Activated CD4-positive, alpha-beta memory T cell treated with anti-CD3 and anti-CD28 coated beads for 36 hours (primary cell): Measurements from ENCODE around the gene SMURF1. TPM values are rescaled to one million over a fixed set of nuclear protein-coding genes. Genes with fewer than 3 reads are reported as not detected.

Experiments used
- CTCF ChIA-PET: fragments of 350-600 bp; sonication (Branson Sonifier 250); formaldehyde crosslinking; loops from one replicate; lab custom pipeline; 2021; ENCODE audit warnings: antibody characterized with exemption, inconsistent platforms; lab: Charles Lee
- POLR2A ChIA-PET: fragments of 350-600 bp; sonication (Branson Sonifier 250); formaldehyde crosslinking; loops from one replicate; lab custom pipeline; 2021; ENCODE audit warnings: antibody characterized with exemption; lab: Charles Lee
- DNase-seq: peaks from one replicate; pipeline ENCODE4 v3.0.0-alpha.2; 2020
- H3K27ac Mint-ChIP-seq: one replicate; pipeline ENCODE4 v1.8.0; 2021; ENCODE audit warnings: mixed read lengths
- H3K27me3 Mint-ChIP-seq: one replicate; pipeline ENCODE4 v1.8.0; 2021; ENCODE audit warnings: mixed read lengths
- H3K36me3 Mint-ChIP-seq: one replicate; pipeline ENCODE4 v1.8.0; 2021; ENCODE audit warnings: mixed read lengths
- H3K4me1 Mint-ChIP-seq: one replicate; pipeline ENCODE4 v1.8.0; 2021; ENCODE audit warnings: low read depth, mixed read lengths
- H3K4me3 Mint-ChIP-seq: one replicate; pipeline ENCODE4 v1.8.0; 2021; ENCODE audit warnings: mild to moderate bottlenecking, mixed read lengths
- H3K9me3 Mint-ChIP-seq: one replicate; pipeline ENCODE4 v1.8.0; 2021; ENCODE audit warnings: mixed read lengths
- intact Hi-C: fragments of 100-400 bp; cut with micrococcal nuclease; formaldehyde crosslinking; loops from one replicate; pipeline ENCODE4 v1.15.1; 2023
- total RNA-seq, 2 experiments: library from RNA; stranded (reverse); gene quantifications; one replicate each; pipeline ENCODE4 v1.2.3, GENCODE V29; 2021

Gene SMURF1
- total RNA-seq, 2 experiments from 2014 or later, result 14.0 to 16.2 TPM

GRCh38 chr7:99140813-99141212, 3.1 kb downstream of the SMURF1 start:
- no peaks in the 10 kb centered on the region for H3K9me3 Mint-ChIP-seq
- peak overlapping the region; percentile 83 for H3K4me3 Mint-ChIP-seq
- H3K36me3 Mint-ChIP-seq, result no peaks in the 10 kb centered on the region
- intact Hi-C loops, result loop anchor here (1.0 to 5.0 kb wide), 3 partner anchors 38 to 186 kb away; partner anchors contain the start of gene ARPC1A
- H3K27me3 Mint-ChIP-seq, result no peaks in the 10 kb centered on the region
- ChIA-PET POLR2A (no interaction called here), CTCF (no interaction called here)
- no peak for DNase-seq
- peak overlapping the region; percentile 23 for H3K27ac Mint-ChIP-seq
- peaks cover 57% of the 10 kb centered on the region for H3K4me1 Mint-ChIP-seq

GRCh38 chr7:99139036-99139435, 4.9 kb downstream of the SMURF1 start:
- Mint-ChIP-seq H3K4me1 (peaks cover 57% of the 10 kb centered on the region), H3K4me3 (no peak overlapping the region), H3K36me3 (no peaks in the 10 kb centered on the region)

DNA sequence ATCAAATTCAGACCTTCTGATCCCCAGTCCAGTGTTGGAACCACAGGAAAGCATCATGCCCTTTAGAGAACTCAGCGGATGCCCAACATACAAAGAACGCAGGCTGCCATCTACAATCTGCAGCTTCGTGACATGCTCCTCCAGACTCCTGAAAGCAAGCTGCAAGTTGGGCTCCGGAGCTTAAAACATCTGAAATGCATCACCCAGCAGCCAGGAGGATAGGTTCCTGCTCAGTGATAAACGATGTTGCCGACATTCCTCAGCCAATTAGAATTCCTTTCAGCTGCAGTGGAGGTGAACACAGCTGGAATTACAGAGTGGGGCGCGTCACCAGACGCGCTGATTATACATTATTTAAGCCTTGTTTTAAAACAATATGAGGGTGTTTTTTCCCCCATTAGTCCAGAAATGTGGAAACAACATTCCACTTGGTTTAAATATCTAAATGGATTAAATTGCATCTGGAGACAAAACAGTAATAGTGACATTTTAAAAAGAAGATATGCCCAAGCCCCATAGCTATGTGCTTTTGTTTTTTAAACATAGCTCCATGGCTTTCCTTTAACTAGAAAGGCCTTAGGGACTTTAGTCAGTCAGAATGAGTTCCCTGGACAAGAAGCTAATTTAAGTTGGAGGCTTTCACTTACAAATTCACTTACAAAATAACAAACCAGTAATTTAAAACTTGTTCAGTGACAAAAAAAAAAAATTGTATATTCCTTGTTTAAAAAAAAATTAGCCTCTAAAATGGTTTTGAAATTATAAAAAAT, 6.3 kb downstream of the SMURF1 start:
- POLR2A ChIA-PET, result no interaction called here
- no peak for DNase-seq
- no peaks in the 10 kb centered on the region for H3K36me3 Mint-ChIP-seq
- no peak overlapping the region for H3K27ac Mint-ChIP-seq
- H3K27me3 Mint-ChIP-seq, result no peaks in the 10 kb centered on the region
- no peak overlapping the region for H3K4me3 Mint-ChIP-seq
- CTCF ChIA-PET, result interaction anchor here (0.7 to 1.0 kb wide), 3 partner anchors 18 to 169 kb away, joined by 3 to 6 read pairs (median 3); no protein-coding TSS in a partner anchor
- intact Hi-C loops, result no loop called here
- no peaks in the 10 kb centered on the region for H3K9me3 Mint-ChIP-seq
- peaks cover 72% of the 10 kb centered on the region for H3K4me1 Mint-ChIP-seq

More at GRCh38 chr7:99139036-99139435, 4.9 kb downstream of the SMURF1 start:
- DNase-seq, result no peak
- no peaks in the 10 kb centered on the region for H3K27me3 Mint-ChIP-seq
- ChIA-PET POLR2A (no interaction called here), CTCF (no interaction called here)
- no peak overlapping the region for H3K27ac Mint-ChIP-seq
- no peaks in the 10 kb centered on the region for H3K9me3 Mint-ChIP-seq
- intact Hi-C loops, result no loop called here

DNA sequence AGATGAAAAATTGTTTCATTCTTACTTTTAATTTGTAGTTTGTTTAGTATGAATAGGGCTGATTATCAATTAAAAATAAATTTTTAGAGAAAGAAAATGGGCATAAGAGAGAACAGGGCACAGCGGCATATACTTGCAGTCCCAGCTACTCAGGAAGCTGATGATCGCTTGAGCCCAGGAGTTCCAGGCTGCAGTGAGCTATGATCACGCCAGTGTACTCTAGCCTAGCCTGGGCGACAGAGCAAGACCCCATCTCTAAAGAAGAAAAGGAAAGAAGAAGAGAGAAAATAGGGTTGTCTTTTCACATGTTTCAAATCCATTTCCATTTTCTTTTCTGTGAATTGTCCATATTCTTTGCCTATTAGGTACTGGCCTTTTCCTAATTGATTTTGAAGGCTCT, 8.0 kb downstream of the SMURF1 start:
- Mint-ChIP-seq H3K9me3 (no peaks in the 10 kb centered on the region), H3K4me3 (no peak overlapping the region), H3K27me3 (no peaks in the 10 kb centered on the region), H3K27ac (no peak overlapping the region), H3K36me3 (no peaks in the 10 kb centered on the region), H3K4me1 (peaks cover 68% of the 10 kb centered on the region)
- intact Hi-C loops, result no loop called here
- ChIA-PET CTCF (interaction anchor here (0.9 kb wide), 1 partner anchor 1351 kb away, joined by 3 read pairs; no protein-coding TSS in a partner anchor), POLR2A (no interaction called here)
- DNase-seq, result no peak

- ChIA-PET CTCF (no interaction called here), POLR2A (no interaction called here)
- no peaks in the 10 kb centered on the region for H3K27me3 Mint-ChIP-seq
- H3K36me3 Mint-ChIP-seq, result no peaks in the 10 kb centered on the region
- no peak for DNase-seq
- H3K4me3 Mint-ChIP-seq, result no peak overlapping the region
- intact Hi-C loops, result no loop called here
- peaks cover 53% of the 10 kb centered on the region for H3K4me1 Mint-ChIP-seq
- no peak overlapping the region for H3K27ac Mint-ChIP-seq
- H3K9me3 Mint-ChIP-seq, result no peaks in the 10 kb centered on the region
Observed at GRCh38 chr7:99133766-99134564, 9.9 kb downstream of the SMURF1 start.

GRCh38 chr7:99132595-99133321, 11.2 kb downstream of the SMURF1 start:
- no peak overlapping the region for H3K4me3 Mint-ChIP-seq
- H3K27ac Mint-ChIP-seq, result no peak overlapping the region
- no peaks in the 10 kb centered on the region for H3K36me3 Mint-ChIP-seq
- ChIA-PET POLR2A (no interaction called here), CTCF (no interaction called here)
- intact Hi-C loops, result no loop called here
- H3K9me3 Mint-ChIP-seq, result no peaks in the 10 kb centered on the region
- DNase-seq, result no peak
- no peaks in the 10 kb centered on the region for H3K27me3 Mint-ChIP-seq
- H3K4me1 Mint-ChIP-seq, result peaks cover 44% of the 10 kb centered on the region

GRCh38 chr7:99131290-99131689, 12.6 kb downstream of the SMURF1 start:
- ChIA-PET POLR2A (no interaction called here), CTCF (no interaction called here)
- Mint-ChIP-seq H3K4me1 (peaks cover 42% of the 10 kb centered on the region), H3K36me3 (no peaks in the 10 kb centered on the region), H3K27me3 (no peaks in the 10 kb centered on the region), H3K9me3 (no peaks in the 10 kb centered on the region), H3K4me3 (no peak overlapping the region), H3K27ac (no peak overlapping the region)
- DNase-seq, result no peak
- intact Hi-C loops, result no loop called here

- Mint-ChIP-seq H3K4me1 (peaks cover 44% of the 10 kb centered on the region), H3K36me3 (no peaks in the 10 kb centered on the region), H3K27me3 (no peaks in the 10 kb centered on the region), H3K27ac (no peak overlapping the region), H3K9me3 (no peaks in the 10 kb centered on the region), H3K4me3 (no peak overlapping the region)
- CTCF ChIA-PET, result no interaction called here
- DNase-seq, result no peak
- POLR2A ChIA-PET, result no interaction called here
- intact Hi-C loops, result no loop called here
Observed at GRCh38 chr7:99129536-99129935, 14.4 kb downstream of the SMURF1 start.

GRCh38 chr7:99129001-99129400, 14.9 kb downstream of the SMURF1 start:
- DNase-seq, result no peak
- no peaks in the 10 kb centered on the region for H3K9me3 Mint-ChIP-seq
- H3K36me3 Mint-ChIP-seq, result no peaks in the 10 kb centered on the region
- intact Hi-C loops, result no loop called here
- no peak overlapping the region for H3K4me3 Mint-ChIP-seq
- peaks cover 45% of the 10 kb centered on the region for H3K4me1 Mint-ChIP-seq
- H3K27ac Mint-ChIP-seq, result no peak overlapping the region
- POLR2A ChIA-PET, result no interaction called here
- CTCF ChIA-PET, result no interaction called here
- no peaks in the 10 kb centered on the region for H3K27me3 Mint-ChIP-seq

DNA sequence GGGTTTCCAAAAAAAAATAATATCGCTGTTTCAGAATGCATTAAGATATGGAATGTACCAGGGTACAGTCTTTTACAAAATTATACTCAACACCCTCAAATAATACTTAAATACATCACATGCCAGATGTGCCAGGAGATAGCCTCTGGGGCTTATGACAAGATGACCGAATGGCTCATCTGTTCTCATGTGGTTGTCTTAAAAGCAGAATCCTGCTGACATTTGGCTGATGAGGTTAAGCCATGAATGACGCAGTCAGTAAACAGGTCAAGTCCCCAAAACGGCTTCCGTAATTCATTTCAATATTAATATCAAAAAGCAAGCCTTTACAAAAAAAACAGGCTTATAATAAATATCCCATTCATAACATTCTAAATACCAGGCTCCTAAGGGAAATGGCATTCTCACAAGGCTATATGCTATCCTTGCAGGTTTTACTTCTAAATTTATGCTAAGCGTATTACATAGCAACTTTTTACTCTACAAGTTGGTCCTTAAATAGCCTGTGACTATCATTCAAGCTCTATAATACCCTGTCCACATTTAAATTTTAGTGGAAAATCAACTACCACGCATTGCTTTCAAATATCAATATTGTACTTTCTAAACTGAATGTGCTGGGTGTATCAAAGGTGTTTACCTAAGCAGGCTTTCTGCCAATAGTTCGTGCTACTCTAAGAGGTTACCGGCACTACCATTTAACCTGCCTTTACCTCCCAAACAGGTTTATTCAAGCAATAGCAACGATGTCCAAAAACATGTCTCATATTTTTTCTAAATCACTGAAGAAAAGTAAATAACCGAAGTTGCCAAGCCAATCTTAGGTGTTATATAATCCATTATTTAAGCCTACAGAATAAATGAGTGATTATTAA, 15.6 kb downstream of the SMURF1 start:
- Mint-ChIP-seq H3K36me3 (no peaks in the 10 kb centered on the region), H3K4me3 (no peak overlapping the region), H3K27ac (no peak overlapping the region), H3K9me3 (no peaks in the 10 kb centered on the region), H3K27me3 (no peaks in the 10 kb centered on the region), H3K4me1 (peaks cover 43% of the 10 kb centered on the region)
- ChIA-PET CTCF (no interaction called here), POLR2A (no interaction called here)
- no peak for DNase-seq
- intact Hi-C loops, result no loop called here

GRCh38 chr7:99127636-99128035, 16.3 kb downstream of the SMURF1 start:
- no peaks in the 10 kb centered on the region for H3K27me3 Mint-ChIP-seq
- no peaks in the 10 kb centered on the region for H3K36me3 Mint-ChIP-seq
- no peaks in the 10 kb centered on the region for H3K9me3 Mint-ChIP-seq
- no peak overlapping the region for H3K4me3 Mint-ChIP-seq
- ChIA-PET CTCF (no interaction called here), POLR2A (no interaction called here)
- H3K27ac Mint-ChIP-seq, result no peak overlapping the region
- DNase-seq, result no peak
- intact Hi-C loops, result no loop called here
- peaks cover 39% of the 10 kb centered on the region for H3K4me1 Mint-ChIP-seq
